OCI-LY3 (cell line): ENCODE measurements around the gene FAM20B.

Source experiments
- H2AFZ ChIP-seq: fragments of 200-600, 300-600 bp; shearing (Covaris generic); 2 replicates; pipeline ENCODE4 v1.6.0; 2014; ENCODE audit warnings: antibody characterized with exemption, low read depth, low read length
- H3K27ac ChIP-seq: fragments of 200-600, 300-600 bp; sonication (generic); 2 replicates; pipeline ENCODE4 v1.5.1; 2014; ENCODE audit warnings: mild to moderate bottlenecking, low read length, moderate library complexity, mixed read lengths
- H3K27me3 ChIP-seq: fragments of 200-600, 300-600 bp; sonication (generic); 2 replicates; pipeline ENCODE4 v1.6.1; 2014; ENCODE audit warnings: low read depth, low read length, mixed read lengths
- H3K36me3 ChIP-seq: fragments of 200-600, 300-600 bp; sonication (generic); replicated peaks from 2 replicates; pipeline ENCODE3; 2014; ENCODE audit warnings: low read depth, low read length, mixed read lengths
- H3K4me1 ChIP-seq: fragments of 300-600, 200-600 bp; sonication (generic); 2 replicates; pipeline ENCODE4 v1.6.1; 2014; ENCODE audit warnings: low read length, mixed read lengths
- H3K4me2 ChIP-seq: fragments of 200-600, 300-600 bp; sonication (generic); 2 replicates; pipeline ENCODE4 v1.6.1; 2014; ENCODE audit warnings: low read length, mixed read lengths
- H3K4me3 ChIP-seq: fragments of 300-600, 200-600 bp; sonication (generic); 2 replicates; pipeline ENCODE4 v1.5.1; 2014; ENCODE audit warnings: antibody characterized with exemption, mild to moderate bottlenecking, low read length, moderate library complexity
- H3K79me2 ChIP-seq: fragments of 300-600, 200-600 bp; shearing (Covaris generic); 2 replicates; pipeline ENCODE4 v1.6.1; 2014; ENCODE audit warnings: mild to moderate bottlenecking, low read length, mixed read lengths
- H3K9ac ChIP-seq: fragments of 300-600, 200-600 bp; shearing (Covaris generic); 2 replicates; pipeline ENCODE4 v1.6.0; 2014; ENCODE audit warnings: mild to moderate bottlenecking, low read length, moderate library complexity
- H3K9me3 ChIP-seq: fragments of 200-600, 300-600 bp; shearing (Covaris generic); 2 replicates; pipeline ENCODE4 v1.6.1; 2014; ENCODE audit warnings: low read length, mixed read lengths; ENCODE audit not compliant: insufficient read depth
- H4K20me1 ChIP-seq: fragments of 200-600, 300-600 bp; sonication (generic); 2 replicates; pipeline ENCODE4 v1.6.1; 2016; ENCODE audit warnings: low read length, mixed read lengths; ENCODE audit not compliant: insufficient read depth
- EZH2phosphoT487 ChIP-seq: fragments of 200-600 bp; shearing (Covaris generic); IDR thresholded peaks from 2 replicates; pipeline ENCODE4 v1.6.1; 2018; ENCODE audit warnings: antibody characterized with exemption, mixed run types, low read depth
- TF ChIP-seq, protein P1 (sequence below): fragments of 200-600, 300-600 bp; sonication (generic); IDR thresholded peaks from 2 replicates; pipeline ENCODE4 v1.5.1; 2014; ENCODE audit warnings: antibody characterized with exemption, low read length, low read depth

The FAM20B gene

GRCh38 chr1:179052776-179053175, 27.1 kb downstream of the FAM20B start:
- H3K79me2 ChIP-seq: no peaks in the 10 kb centered on the region
- TF ChIP-seq EZH2phosphoT487: no peak
- TF ChIP-seq, protein P1, sequence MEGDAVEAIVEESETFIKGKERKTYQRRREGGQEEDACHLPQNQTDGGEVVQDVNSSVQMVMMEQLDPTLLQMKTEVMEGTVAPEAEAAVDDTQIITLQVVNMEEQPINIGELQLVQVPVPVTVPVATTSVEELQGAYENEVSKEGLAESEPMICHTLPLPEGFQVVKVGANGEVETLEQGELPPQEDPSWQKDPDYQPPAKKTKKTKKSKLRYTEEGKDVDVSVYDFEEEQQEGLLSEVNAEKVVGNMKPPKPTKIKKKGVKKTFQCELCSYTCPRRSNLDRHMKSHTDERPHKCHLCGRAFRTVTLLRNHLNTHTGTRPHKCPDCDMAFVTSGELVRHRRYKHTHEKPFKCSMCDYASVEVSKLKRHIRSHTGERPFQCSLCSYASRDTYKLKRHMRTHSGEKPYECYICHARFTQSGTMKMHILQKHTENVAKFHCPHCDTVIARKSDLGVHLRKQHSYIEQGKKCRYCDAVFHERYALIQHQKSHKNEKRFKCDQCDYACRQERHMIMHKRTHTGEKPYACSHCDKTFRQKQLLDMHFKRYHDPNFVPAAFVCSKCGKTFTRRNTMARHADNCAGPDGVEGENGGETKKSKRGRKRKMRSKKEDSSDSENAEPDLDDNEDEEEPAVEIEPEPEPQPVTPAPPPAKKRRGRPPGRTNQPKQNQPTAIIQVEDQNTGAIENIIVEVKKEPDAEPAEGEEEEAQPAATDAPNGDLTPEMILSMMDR: no peak
- H3K9ac ChIP-seq: no peak overlapping the region
- H4K20me1 ChIP-seq: no peaks in the 10 kb centered on the region
- no peaks in the 10 kb centered on the region for H3K4me1 ChIP-seq
- no peak overlapping the region for H2AFZ ChIP-seq
- H3K27ac ChIP-seq: no peak overlapping the region
- H3K36me3 ChIP-seq: peaks cover 15% of the 10 kb centered on the region
- H3K27me3 ChIP-seq: no peaks in the 10 kb centered on the region
- no peak overlapping the region for H3K4me2 ChIP-seq
- no peaks in the 10 kb centered on the region for H3K9me3 ChIP-seq
- no peak overlapping the region for H3K4me3 ChIP-seq

DNA sequence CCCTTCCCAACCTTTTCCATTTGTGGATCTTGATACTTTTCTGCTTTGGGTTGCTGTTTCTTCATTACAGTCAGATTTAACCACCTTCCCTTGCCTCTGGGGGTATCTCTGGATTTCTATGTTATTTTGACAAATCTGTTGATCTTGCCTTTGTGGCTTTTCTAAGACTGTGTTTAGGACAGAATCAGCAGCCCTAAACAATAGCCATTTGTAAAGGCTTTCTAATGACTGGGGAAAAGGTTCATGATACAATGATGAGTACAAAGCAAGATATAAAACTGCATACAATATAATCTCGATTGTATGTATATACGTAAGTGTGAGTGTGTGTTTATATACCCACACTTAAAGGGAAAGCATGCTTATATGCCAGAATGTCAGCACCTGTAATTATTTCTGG, 27.8 kb downstream of the FAM20B start:
- no peaks in the 10 kb centered on the region for H4K20me1 ChIP-seq
- no peaks in the 10 kb centered on the region for H3K79me2 ChIP-seq
- TF ChIP-seq EZH2phosphoT487: no peak
- TF ChIP-seq, protein P1: no peak
- no peak overlapping the region for H3K4me3 ChIP-seq
- no peak overlapping the region for H2AFZ ChIP-seq
- no peaks in the 10 kb centered on the region for H3K9me3 ChIP-seq
- no peak overlapping the region for H3K9ac ChIP-seq
- H3K27me3 ChIP-seq: no peaks in the 10 kb centered on the region
- no peaks in the 10 kb centered on the region for H3K4me1 ChIP-seq
- H3K36me3 ChIP-seq: peaks cover 15% of the 10 kb centered on the region
- H3K27ac ChIP-seq: no peak overlapping the region
- H3K4me2 ChIP-seq: no peak overlapping the region

DNA sequence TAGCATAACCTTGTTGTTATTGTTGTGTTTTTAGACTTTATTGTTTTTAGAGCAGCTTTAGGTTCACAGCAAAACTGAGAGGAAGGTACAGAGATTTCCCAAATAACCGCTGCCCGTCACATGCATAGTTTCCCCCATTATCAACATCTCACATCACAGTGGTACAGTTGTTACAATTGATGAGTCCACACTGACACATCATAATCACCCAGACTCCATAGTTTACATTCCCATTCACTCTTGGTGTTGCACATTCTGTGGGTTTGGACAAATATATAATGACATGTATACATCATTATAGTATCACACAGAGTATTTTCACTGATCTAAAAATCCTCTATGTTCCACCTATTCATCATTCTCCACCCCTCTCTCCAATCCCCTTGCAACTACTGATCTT, 30.2 kb downstream of the FAM20B start:
- Histone ChIP-seq H3K27ac (no peak overlapping the region), H3K79me2 (no peaks in the 10 kb centered on the region), H3K27me3 (no peaks in the 10 kb centered on the region), H4K20me1 (no peaks in the 10 kb centered on the region), H3K36me3 (peaks cover 15% of the 10 kb centered on the region), H3K4me2 (no peak overlapping the region), H3K4me1 (no peaks in the 10 kb centered on the region), H3K9me3 (no peaks in the 10 kb centered on the region), H3K9ac (no peak overlapping the region), H2AFZ (no peak overlapping the region), H3K4me3 (no peak overlapping the region)
- TF ChIP-seq, protein P1: no peak
- no peak for TF ChIP-seq EZH2phosphoT487

GRCh38 chr1:179058487-179059483, 33.1 kb downstream of the FAM20B start:
- no peaks in the 10 kb centered on the region for H3K79me2 ChIP-seq
- no peaks in the 10 kb centered on the region for H4K20me1 ChIP-seq
- no peaks in the 10 kb centered on the region for H3K27me3 ChIP-seq
- H3K4me2 ChIP-seq: no peak overlapping the region
- TF ChIP-seq EZH2phosphoT487: no peak
- TF ChIP-seq, protein P1: no peak
- H3K27ac ChIP-seq: no peak overlapping the region
- peaks cover 15% of the 10 kb centered on the region for H3K36me3 ChIP-seq
- no peak overlapping the region for H2AFZ ChIP-seq
- no peaks in the 10 kb centered on the region for H3K4me1 ChIP-seq
- H3K9ac ChIP-seq: no peak overlapping the region
- H3K9me3 ChIP-seq: no peaks in the 10 kb centered on the region
- H3K4me3 ChIP-seq: no peak overlapping the region
